ENCODE data around the gene DTNA.
A peak's percentile ranks its signal among the peaks of the same experiment; 100 is the strongest.

The DTNA gene

DNA sequence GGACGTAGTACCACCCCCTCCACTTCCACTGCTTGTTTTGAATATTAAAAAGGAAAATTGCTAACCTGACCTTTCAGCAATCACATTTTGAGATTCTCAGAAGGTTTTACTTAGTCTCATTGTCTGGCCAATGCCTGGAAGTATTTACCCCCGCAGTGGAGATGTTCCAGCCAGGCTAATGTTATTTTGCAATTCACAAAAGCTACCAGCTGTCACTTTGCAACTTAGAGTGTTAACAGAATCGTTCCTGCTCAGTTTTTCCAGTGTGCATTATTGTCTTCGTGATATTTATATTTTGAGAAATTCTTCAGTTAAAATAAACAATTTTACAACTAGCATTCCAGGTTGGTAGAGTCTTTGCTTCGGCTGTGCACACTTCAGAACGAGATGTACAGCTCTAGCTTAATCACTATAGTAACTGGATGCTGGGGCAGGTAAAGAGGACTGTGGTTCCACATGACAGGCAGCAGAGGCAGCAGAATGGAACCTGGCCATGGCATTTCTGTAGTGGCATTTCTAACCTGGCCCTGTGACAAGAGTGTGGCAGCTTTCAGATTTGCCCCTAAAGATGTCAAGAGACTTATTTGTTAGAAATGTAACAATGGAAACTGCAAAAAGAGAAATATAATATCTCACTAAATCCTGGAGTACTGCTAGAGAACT, 85.1 kb downstream of the DTNA start:
- TF ChIP-seq CTCF (IDR thresholded peaks at IDR 0.05; ENCODE audit: insufficient read depth, missing control alignments): no peak
- DNase-seq (ENCODE audit: insufficient read length, low spot score) (no peak), FAIRE-seq (no peak)

DNA sequence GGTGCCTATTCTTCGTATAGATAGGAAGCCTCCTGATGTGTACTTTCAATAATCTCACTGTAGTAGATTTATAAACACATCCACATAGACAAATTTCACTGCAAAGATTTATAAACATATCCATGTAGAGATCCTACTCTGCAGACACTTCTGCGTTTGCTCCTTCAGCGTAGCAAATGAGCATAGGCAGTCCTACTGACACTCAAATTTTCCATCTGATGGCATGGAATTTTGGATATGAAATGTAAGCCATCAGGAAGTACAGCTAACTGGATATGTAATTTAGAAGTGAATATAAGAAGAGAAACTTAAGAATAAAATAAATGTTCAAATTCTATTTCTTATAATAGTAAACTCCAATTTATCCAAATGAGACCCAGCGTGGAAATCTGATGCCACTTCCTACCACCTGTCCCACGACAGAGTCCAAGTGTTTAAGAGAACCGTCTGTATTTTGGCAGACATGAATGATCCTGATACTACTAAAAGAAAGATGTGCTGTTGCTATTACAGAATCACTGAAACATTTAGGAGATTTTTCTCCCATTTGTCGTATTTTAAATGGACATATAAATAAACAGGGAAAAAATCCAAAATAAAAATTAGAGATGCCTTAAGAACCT, 86.0 kb downstream of the DTNA start:
- FAIRE-seq (peak; percentile 77), DNase-seq (ENCODE audit: insufficient read length, low spot score) (no peak)
- TF ChIP-seq CTCF (IDR thresholded peaks at IDR 0.05; ENCODE audit: insufficient read depth, missing control alignments): no peak

GRCh38 chr18:34799291-34799690, 89.2 kb downstream of the DTNA start:
- FAIRE-seq: no peak
- TF ChIP-seq CTCF (IDR thresholded peaks at IDR 0.05; ENCODE audit: insufficient read depth, missing control alignments): no peak
- no peak for DNase-seq (ENCODE audit: insufficient read length, low spot score)

DNA sequence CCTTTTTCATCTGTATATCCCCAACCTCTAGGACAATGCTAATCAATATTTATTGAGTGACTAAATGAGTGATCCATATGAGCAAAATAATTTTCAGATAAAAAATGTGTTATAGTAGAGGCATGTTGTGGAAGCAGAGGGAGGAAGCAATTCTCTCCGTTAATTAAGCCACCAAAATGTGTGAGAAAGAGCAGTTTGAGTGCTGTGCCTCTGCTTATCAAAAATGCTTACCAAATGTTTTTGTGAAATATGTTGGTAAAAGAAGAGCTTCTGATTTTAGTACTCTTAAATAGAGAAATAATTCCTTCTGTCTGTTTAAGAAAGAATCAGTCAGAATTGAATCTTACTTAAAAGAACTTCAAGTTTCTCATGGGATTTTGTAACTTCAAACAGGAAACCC, 90.3 kb downstream of the DTNA start:
- FAIRE-seq (no peak), DNase-seq (ENCODE audit: insufficient read length, low spot score) (no peak)
- no peak for TF ChIP-seq CTCF (IDR thresholded peaks at IDR 0.05; ENCODE audit: insufficient read depth, missing control alignments)

DNA sequence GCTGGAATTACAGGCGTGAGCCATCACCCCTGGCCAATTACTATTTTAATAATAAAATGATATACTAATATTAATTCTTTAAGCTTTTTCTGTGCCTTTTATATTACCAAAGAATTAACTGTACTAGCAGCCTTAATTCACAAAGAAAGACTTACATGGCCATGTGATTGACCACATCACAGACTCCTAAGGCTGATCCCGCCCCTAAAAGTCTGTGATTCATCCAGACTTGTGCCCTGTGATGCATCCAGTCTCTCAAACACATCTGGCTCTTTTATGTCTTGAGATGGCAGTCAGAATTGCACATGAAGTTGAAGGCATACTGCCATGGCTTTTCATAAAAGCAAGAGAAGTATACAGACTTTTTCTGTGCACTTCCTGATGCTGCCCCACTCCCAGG, 91.7 kb downstream of the DTNA start:
- TF ChIP-seq CTCF (IDR thresholded peaks at IDR 0.05; ENCODE audit: insufficient read depth, missing control alignments): no peak
- FAIRE-seq (no peak), DNase-seq (ENCODE audit: insufficient read length, low spot score) (no peak)

GRCh38 chr18:34802959-34803358, 92.9 kb downstream of the DTNA start:
- no peak for DNase-seq (ENCODE audit: insufficient read length, low spot score)
- no peak for TF ChIP-seq CTCF (IDR thresholded peaks at IDR 0.05; ENCODE audit: insufficient read depth, missing control alignments)
- FAIRE-seq: no peak

- FAIRE-seq: no peak
- DNase-seq (ENCODE audit: insufficient read length, low spot score): no peak
- TF ChIP-seq CTCF (IDR thresholded peaks at IDR 0.05; ENCODE audit: insufficient read depth, missing control alignments): no peak
Observed at GRCh38 chr18:34803877-34804400, 93.8 kb downstream of the DTNA start.
